Uterus (tissue), 4 donors: ENCODE measurements around the gene COMMD6. TPM values are rescaled to one million over a fixed set of nuclear protein-coding genes. Genes with fewer than 3 reads are reported as not detected.

Source experiments
- DNase-seq, 2 donors: peaks; one replicate each; pipeline ENCODE4 v3.0.0-alpha.2; 2019 to 2020
- H3K27ac ChIP-seq, 2 donors: fragments of 200-600 bp; sonication (generic); 1 replicate in 1 of 2; 2 replicates in 1 of 2; pipeline ENCODE4 v1.5.1; 2016 to 2018
- H3K27me3 ChIP-seq, 2 donors: fragments of 200-600 bp; sonication (generic); one replicate each; pipeline ENCODE4 v1.5.1; 2018 to 2019; ENCODE audit warnings: control low read depth in 1 of 2
- H3K36me3 ChIP-seq, 2 donors: fragments of 200-600 bp; sonication (generic); one replicate each; pipeline ENCODE4 v1.5.1; 2019; ENCODE audit warnings: control low read depth in 1 of 2
- H3K4me1 ChIP-seq, 2 donors: fragments of 200-600 bp; sonication (generic); one replicate each; pipeline ENCODE4 v1.5.1; 2018 to 2019; ENCODE audit warnings: control low read depth in 1 of 2
- H3K4me3 ChIP-seq, 2 donors: fragments of 200-600 bp; sonication (generic); 1 replicate in 1 of 2; 2 replicates in 1 of 2; pipeline ENCODE4 v1.5.1; 2018 to 2019; ENCODE audit warnings: mild to moderate bottlenecking in 1 of 2
- H3K9me3 ChIP-seq, 2 donors: fragments of 200-600 bp; sonication (generic); one replicate each; pipeline ENCODE4 v1.5.1; 2019; ENCODE audit warnings: control low read depth in 1 of 2
- POLR2A ChIP-seq, 2 donors: fragments of 450-650 bp; IDR thresholded peaks; one replicate each; pipeline ENCODE4 v1.6.1; 2016; ENCODE audit warnings: antibody characterized with exemption in 2 of 2, mild to moderate bottlenecking in 1 of 2, moderate library complexity in 1 of 2
- intact Hi-C: fragments of 100-400 bp; cut with DNase I; formaldehyde crosslinking; loops from one replicate; pipeline ENCODE4 v1.15.1; 2023; ENCODE audit warnings: low total_unique reads
- total RNA-seq, 4 donors: library from RNA; depleted of rRNA in 3 of 4; stranded (reverse); fragments of >200 nt in 3 of 4; gene quantifications; one replicate each; pipeline versions ENCODE4 v1.1.0 to v1.2.4, GENCODE V29; 2014 to 2023
- TF ChIP-seq, protein P1 (sequence below), 4 experiments: fragments of 200-600 bp in 2 of 4; fragments of 450-650 bp in 2 of 4; sonication (generic) in 2 of 4; IDR thresholded peaks; one replicate each; pipeline ENCODE4 v1.5.1; 2016 to 2019; ENCODE audit warnings: antibody characterized with exemption in 4 of 4, mild to moderate bottlenecking in 2 of 4, moderate library complexity in 1 of 4
- donor health status: DM: yes; HTN: yes; CAD: no.

COMMD6 gene
- total RNA-seq: 1,000 to 10,000 TPM in 1 of 4 donors, 100 to 1,000 TPM in 2, 10 to 100 TPM in 1; 33.7 to 1,264 (median 574) TPM

DNA sequence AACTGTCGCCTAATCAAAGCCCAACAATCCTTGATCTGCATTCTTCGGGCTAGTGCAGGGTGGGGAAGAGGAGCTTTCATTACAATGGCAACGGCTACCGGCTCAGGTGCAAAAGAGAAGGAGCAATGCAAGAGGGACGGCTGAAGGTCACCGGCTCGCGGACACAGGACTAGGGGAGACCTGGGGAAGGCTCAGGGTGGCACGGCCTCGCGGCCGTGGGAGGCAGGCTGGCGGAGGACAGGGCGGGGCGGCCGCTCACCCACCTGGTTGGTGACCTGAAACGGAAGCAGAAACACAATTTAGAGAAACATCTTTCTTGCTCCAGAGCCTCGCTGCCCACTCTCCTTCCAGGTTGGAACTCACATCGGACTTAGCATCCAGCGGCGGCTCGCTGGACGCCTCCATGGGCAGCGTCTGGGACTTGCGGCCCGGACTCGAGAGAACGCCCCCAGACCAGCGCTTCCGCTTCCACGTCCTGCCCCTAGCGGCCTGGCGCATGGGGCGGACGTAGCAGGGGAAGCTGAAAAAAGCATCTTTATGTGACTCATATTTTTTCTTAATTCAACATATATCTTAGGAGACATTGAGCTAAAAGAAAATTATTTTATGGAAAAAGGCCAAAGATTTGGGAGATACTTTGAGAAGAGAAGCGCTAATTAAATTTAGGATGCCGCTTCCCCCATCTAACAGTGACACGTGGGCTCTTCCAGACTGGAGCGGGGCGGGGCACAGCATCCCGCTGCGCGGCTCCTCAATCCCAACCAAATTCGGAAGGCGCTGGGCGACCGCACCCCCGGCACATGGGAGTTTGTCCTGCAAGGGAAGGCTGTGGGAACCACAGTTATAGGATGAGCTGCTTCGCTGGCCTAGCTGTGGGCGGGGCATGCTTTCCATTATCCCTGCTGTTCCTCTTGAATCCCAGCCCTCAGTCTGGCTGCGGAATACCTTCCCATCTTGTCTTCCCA is at the start of gene COMMD6:
Gene COMMD6, minus strand, starts transcription at position 441 of the 965 bp plus-strand sequence. Its CDS starts 36 bp downstream, at position 405.
- no peaks in the 10 kb centered on the region for H3K36me3 ChIP-seq
- H3K27me3 ChIP-seq: no peaks in the 10 kb centered on the region
- H3K9me3 ChIP-seq: no peaks in the 10 kb centered on the region
- peaks cover 0 to 9% of the 10 kb centered on the region in 2 donors for H3K4me1 ChIP-seq
- DNase-seq: peak; percentile 84 to 88
- H3K27ac ChIP-seq: peak within 1 kb of the TSS; percentile 72 to 84
- peak within 1 kb of the TSS; percentile 89 to 99 for H3K4me3 ChIP-seq
- TF ChIP-seq POLR2A (IDR thresholded peaks at IDR 0.05): peak; percentile 27 to 51
- TF ChIP-seq, protein P1, sequence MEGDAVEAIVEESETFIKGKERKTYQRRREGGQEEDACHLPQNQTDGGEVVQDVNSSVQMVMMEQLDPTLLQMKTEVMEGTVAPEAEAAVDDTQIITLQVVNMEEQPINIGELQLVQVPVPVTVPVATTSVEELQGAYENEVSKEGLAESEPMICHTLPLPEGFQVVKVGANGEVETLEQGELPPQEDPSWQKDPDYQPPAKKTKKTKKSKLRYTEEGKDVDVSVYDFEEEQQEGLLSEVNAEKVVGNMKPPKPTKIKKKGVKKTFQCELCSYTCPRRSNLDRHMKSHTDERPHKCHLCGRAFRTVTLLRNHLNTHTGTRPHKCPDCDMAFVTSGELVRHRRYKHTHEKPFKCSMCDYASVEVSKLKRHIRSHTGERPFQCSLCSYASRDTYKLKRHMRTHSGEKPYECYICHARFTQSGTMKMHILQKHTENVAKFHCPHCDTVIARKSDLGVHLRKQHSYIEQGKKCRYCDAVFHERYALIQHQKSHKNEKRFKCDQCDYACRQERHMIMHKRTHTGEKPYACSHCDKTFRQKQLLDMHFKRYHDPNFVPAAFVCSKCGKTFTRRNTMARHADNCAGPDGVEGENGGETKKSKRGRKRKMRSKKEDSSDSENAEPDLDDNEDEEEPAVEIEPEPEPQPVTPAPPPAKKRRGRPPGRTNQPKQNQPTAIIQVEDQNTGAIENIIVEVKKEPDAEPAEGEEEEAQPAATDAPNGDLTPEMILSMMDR (IDR thresholded peaks at IDR 0.05): peak; percentile 43 to 77 (median 56)
- intact Hi-C loops: no loop called here

DNA sequence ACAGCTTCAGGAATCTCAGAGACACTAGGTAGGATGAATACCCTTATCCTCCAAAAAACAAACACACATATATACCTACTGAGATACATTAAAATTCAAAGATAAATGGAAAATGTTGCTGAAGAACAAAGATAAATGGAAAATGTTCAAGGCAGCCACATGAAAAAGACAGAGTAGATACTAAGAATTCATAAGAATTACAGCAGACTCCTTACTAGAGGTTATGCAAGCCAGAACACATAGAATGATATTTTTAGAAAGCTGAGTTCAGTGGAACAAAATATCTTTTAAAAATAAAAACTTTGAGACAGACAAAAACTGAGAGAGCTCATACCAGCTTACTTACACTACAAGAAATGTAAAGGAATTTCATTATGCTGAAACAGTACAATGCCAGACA is 47.5 kb upstream of the COMMD6 start:
- no peaks in the 10 kb centered on the region for H3K36me3 ChIP-seq
- no peaks in the 10 kb centered on the region for H3K9me3 ChIP-seq
- no peak overlapping the region for H3K27ac ChIP-seq
- intact Hi-C loops: no loop called here
- DNase-seq: no peak
- no peaks in the 10 kb centered on the region for H3K4me1 ChIP-seq
- no peaks in the 10 kb centered on the region for H3K27me3 ChIP-seq
- no peak overlapping the region for H3K4me3 ChIP-seq
- TF ChIP-seq POLR2A (IDR thresholded peaks at IDR 0.05): no peak
- TF ChIP-seq, protein P1 (IDR thresholded peaks at IDR 0.05): no peak

DNA sequence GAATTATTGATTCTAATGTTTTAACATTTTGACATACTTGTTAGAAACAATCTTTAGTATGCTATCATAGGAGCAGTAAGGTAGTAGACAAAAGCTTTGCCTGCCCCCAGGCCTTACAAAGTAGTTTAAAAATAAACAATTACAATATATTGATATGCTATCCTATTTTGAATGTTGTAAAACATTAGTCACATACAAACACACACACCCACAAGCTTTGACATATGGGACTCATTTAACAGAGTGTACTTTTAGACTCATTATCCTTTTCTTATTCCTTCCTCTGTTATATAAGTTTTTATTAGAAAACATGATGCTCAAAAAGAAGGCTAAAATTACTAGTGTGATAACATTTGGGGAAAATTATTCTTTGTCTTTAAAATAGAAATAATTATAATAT is 45.5 kb upstream of the COMMD6 start:
- no peak for DNase-seq
- Histone ChIP-seq H3K27ac (no peak overlapping the region), H3K36me3 (no peaks in the 10 kb centered on the region), H3K9me3 (no peaks in the 10 kb centered on the region), H3K4me3 (no peak overlapping the region), H3K27me3 (no peaks in the 10 kb centered on the region), H3K4me1 (no peaks in the 10 kb centered on the region)
- intact Hi-C loops: no loop called here
- TF ChIP-seq POLR2A (IDR thresholded peaks at IDR 0.05): no peak
- TF ChIP-seq, protein P1 (IDR thresholded peaks at IDR 0.05): no peak

DNA sequence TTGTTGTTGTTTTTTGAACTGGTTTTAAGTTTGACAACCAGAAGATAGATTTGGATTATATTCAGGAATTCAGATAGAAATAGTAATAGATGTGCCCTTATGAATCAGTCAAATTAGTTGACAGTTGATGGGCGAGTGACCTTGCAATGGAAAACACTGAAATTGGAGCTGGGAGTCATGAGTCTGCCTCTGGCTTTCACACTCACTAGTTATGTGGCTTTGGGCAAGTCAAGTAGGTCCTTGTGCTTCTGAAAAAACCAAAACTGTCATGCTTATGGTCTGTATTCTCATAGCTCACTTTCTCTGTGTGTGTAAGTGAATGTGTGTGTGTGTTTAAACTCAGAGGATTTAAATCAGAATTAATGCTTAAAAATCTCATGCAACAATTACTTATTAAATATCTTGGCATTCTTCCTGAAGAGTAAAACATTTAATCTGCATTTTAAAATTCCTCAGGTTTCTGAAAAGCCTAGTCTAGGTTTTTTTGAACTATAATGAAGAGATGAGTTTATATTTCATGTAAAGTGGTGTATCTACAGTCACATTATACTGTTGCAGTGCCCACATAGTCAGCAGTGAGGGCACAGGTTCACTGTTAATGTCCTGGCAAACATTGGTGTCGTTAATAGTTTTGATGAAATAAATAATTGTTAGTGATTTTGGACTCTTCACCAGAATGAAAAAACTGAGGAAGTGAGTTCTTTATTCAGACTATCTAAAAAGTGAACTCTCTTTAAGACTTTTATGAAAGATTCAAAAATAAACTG is 44.4 kb upstream of the COMMD6 start:
- intact Hi-C loops: no loop called here

More for the DNA sequence above, 44.4 kb upstream of the COMMD6 start:
- no peaks in the 10 kb centered on the region for H3K27me3 ChIP-seq
- TF ChIP-seq, protein P1 (IDR thresholded peaks at IDR 0.05): no peak
- TF ChIP-seq POLR2A (IDR thresholded peaks at IDR 0.05): no peak
- no peaks in the 10 kb centered on the region for H3K36me3 ChIP-seq
- no peak overlapping the region for H3K4me3 ChIP-seq
- H3K27ac ChIP-seq: no peak overlapping the region
- H3K4me1 ChIP-seq: no peaks in the 10 kb centered on the region
- no peaks in the 10 kb centered on the region for H3K9me3 ChIP-seq
- DNase-seq: no peak
